ENCODE results near the gene AP1G1. TPM values are rescaled to one million over a fixed set of nuclear protein-coding genes. Genes with fewer than 3 reads are reported as not detected.

AP1G1 gene
- polyA plus RNA-seq, 1 of the 3 experiments (the other 2 are of a cell fraction): 23.8 TPM

GRCh38 chr16:71845639-71846430, 37.2 kb upstream of the AP1G1 start, which contains the start of gene ATXN1L (continued):
- peak; percentile 89 for TF ChIP-seq SIN3A (IDR thresholded peaks at IDR 0.05; ENCODE audit: borderline replicate concordance, low read depth, low read length)
- TF ChIP-seq RAD21 (IDR thresholded peaks at IDR 0.05; ENCODE audit: low read length): no peak

GRCh38 chr16:71843572-71843971, 34.9 kb upstream of the AP1G1 start:
- no peak overlapping the region for H2AFZ ChIP-seq (ENCODE audit: low read depth)
- no peaks in the 10 kb centered on the region for H3K27me3 ChIP-seq (ENCODE audit: insufficient read depth)
- no peak overlapping the region for H3K9ac ChIP-seq
- DNase-seq: no peak
- ChIA-PET CTCF (interaction anchor here (1.1 to 1.2 kb wide), 2 partner anchors 39 to 232 kb away, joined by 3 to 4 read pairs; no protein-coding TSS in a partner anchor), POLR2A (no interaction called here)
- TF ChIP-seq ZBTB33 (IDR thresholded peaks at IDR 0.05; ENCODE audit: borderline replicate concordance, low read depth) (no peak), JUND (IDR thresholded peaks at IDR 0.05) (no peak), GABPA (IDR thresholded peaks at IDR 0.05; ENCODE audit: low read depth) (no peak), TEAD4 (IDR thresholded peaks at IDR 0.05; ENCODE audit: borderline replicate concordance, insufficient read depth) (no peak), EP300 (IDR thresholded peaks at IDR 0.05; ENCODE audit: borderline replicate concordance in 1 of 2, low read depth in 1 of 2, low read length in 1 of 2) (no peak), FOXJ3 (CRISPR knock-in tag; IDR thresholded peaks at IDR 0.05) (no peak), EZH2phosphoT487 (IDR thresholded peaks at IDR 0.05; ENCODE audit: borderline replicate concordance, low read depth) (no peak), MXI1 (IDR thresholded peaks at IDR 0.05; ENCODE audit: low read depth, low read length) (no peak), RFX5 (IDR thresholded peaks at IDR 0.05; ENCODE audit: low read length) (no peak), CHD2 (IDR thresholded peaks at IDR 0.05; ENCODE audit: low read length, partially characterized antibody) (no peak), NRF1 (IDR thresholded peaks at IDR 0.05; ENCODE audit: low read depth, low read length) (no peak), RCOR1 (IDR thresholded peaks at IDR 0.05; ENCODE audit: low read length) (no peak), MEF2A (IDR thresholded peaks at IDR 0.05; ENCODE audit: borderline replicate concordance, low read depth) (no peak), SIN3A (IDR thresholded peaks at IDR 0.05; ENCODE audit: borderline replicate concordance, low read depth, low read length) (no peak), ELF1 (IDR thresholded peaks at IDR 0.05) (no peak), RXRA (IDR thresholded peaks at IDR 0.05; ENCODE audit: borderline replicate concordance, low read depth) (no peak), YY1 (IDR thresholded peaks at IDR 0.05; ENCODE audit: low read depth) (no peak)
- TF ChIP-seq, protein P1, sequence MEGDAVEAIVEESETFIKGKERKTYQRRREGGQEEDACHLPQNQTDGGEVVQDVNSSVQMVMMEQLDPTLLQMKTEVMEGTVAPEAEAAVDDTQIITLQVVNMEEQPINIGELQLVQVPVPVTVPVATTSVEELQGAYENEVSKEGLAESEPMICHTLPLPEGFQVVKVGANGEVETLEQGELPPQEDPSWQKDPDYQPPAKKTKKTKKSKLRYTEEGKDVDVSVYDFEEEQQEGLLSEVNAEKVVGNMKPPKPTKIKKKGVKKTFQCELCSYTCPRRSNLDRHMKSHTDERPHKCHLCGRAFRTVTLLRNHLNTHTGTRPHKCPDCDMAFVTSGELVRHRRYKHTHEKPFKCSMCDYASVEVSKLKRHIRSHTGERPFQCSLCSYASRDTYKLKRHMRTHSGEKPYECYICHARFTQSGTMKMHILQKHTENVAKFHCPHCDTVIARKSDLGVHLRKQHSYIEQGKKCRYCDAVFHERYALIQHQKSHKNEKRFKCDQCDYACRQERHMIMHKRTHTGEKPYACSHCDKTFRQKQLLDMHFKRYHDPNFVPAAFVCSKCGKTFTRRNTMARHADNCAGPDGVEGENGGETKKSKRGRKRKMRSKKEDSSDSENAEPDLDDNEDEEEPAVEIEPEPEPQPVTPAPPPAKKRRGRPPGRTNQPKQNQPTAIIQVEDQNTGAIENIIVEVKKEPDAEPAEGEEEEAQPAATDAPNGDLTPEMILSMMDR (IDR thresholded peaks at IDR 0.05): no peak
- TF ChIP-seq, protein P2, sequence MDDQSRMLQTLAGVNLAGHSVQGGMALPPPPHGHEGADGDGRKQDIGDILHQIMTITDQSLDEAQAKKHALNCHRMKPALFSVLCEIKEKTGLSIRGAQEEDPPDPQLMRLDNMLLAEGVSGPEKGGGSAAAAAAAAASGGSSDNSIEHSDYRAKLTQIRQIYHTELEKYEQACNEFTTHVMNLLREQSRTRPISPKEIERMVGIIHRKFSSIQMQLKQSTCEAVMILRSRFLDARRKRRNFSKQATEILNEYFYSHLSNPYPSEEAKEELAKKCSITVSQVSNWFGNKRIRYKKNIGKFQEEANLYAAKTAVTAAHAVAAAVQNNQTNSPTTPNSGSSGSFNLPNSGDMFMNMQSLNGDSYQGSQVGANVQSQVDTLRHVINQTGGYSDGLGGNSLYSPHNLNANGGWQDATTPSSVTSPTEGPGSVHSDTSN (IDR thresholded peaks at IDR 0.05): no peak
- TF ChIP-seq, protein P3, sequence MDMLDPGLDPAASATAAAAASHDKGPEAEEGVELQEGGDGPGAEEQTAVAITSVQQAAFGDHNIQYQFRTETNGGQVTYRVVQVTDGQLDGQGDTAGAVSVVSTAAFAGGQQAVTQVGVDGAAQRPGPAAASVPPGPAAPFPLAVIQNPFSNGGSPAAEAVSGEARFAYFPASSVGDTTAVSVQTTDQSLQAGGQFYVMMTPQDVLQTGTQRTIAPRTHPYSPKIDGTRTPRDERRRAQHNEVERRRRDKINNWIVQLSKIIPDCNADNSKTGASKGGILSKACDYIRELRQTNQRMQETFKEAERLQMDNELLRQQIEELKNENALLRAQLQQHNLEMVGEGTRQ (IDR thresholded peaks at IDR 0.05; ENCODE audit: borderline replicate concordance, low read depth, low read length): no peak
- H3K4me2 ChIP-seq: no peak overlapping the region
- H3K9me3 ChIP-seq: no peaks in the 10 kb centered on the region
- peaks cover 16% of the 10 kb centered on the region; the same call in 1 of the 2 replicates for H4K20me1 ChIP-seq (ENCODE audit: insufficient read depth)
- WGBS (ENCODE audit: low lambda C conversion rate): 74% methylated on average over 2 of the region's 2 CpGs
- H3K36me3 ChIP-seq (replicated peaks in 1 of 2; ENCODE audit: control insufficient read depth in 1 of 2, insufficient read depth in 2 of 2, low read length in 1 of 2): peaks cover 9% of the 10 kb centered on the region in 2 experiments
- no peak overlapping the region for H3K27ac ChIP-seq (ENCODE audit: low read depth in 2 of 2, low read length in 1 of 2)
- H3F3A ChIP-seq (replicated peaks; ENCODE audit: insufficient read depth): peaks cover 14% of the 10 kb centered on the region
- peaks cover 33% of the 10 kb centered on the region for H3K79me2 ChIP-seq (ENCODE audit: insufficient read depth)
- no peaks in the 10 kb centered on the region for H3K9me2 ChIP-seq
- H3K4me3 ChIP-seq (ENCODE audit: low read depth in 2 of 2, low read length in 1 of 2): no peak overlapping the region
- H3K4me1 ChIP-seq (ENCODE audit: control insufficient read depth in 1 of 2, insufficient read depth in 2 of 2, low read depth in 1 of 2, low read length in 1 of 2): peaks cover 0 to 7% of the 10 kb centered on the region in 2 experiments; a peak in 2 of 4 replicates

All from SK-N-SH (cell line).